Ishikawa (cell line): ENCODE results near the gene RIPOR1.

Experiments used
- CEBPB ChIP-seq: IDR thresholded peaks from 2 replicates; pipeline ENCODE4 v1.6.1; 2012
- CREB1 ChIP-seq: IDR thresholded peaks from 2 replicates; pipeline ENCODE4 v1.6.1; 2012; ENCODE audit warnings: low read depth
- EGR1 ChIP-seq: IDR thresholded peaks from 2 replicates; pipeline ENCODE4 v1.6.1; 2012
- EP300 ChIP-seq: IDR thresholded peaks from 2 replicates; pipeline ENCODE4 v1.6.1; 2012; ENCODE audit warnings: borderline replicate concordance
- FOXM1 ChIP-seq: IDR thresholded peaks from 2 replicates; pipeline ENCODE4 v1.6.1; 2012; ENCODE audit warnings: low read depth, borderline replicate concordance
- MAX ChIP-seq: IDR thresholded peaks from 2 replicates; pipeline ENCODE4 v1.6.1; 2012
- NFIC ChIP-seq: IDR thresholded peaks from 2 replicates; pipeline ENCODE4 v1.6.1; 2012
- REST ChIP-seq: IDR thresholded peaks from 2 replicates; pipeline ENCODE4 v1.6.1; 2012; ENCODE audit warnings: low read depth, mild to moderate bottlenecking
- TAF1 ChIP-seq: IDR thresholded peaks from 2 replicates; pipeline ENCODE4 v1.6.1; 2012; ENCODE audit warnings: low read depth, mild to moderate bottlenecking
- TCF12 ChIP-seq: IDR thresholded peaks from 2 replicates; pipeline ENCODE4 v1.6.1; 2012; ENCODE audit warnings: low read depth
- USF1 ChIP-seq: IDR thresholded peaks from 2 replicates; pipeline ENCODE4 v1.6.1; 2012
- YY1 ChIP-seq: IDR thresholded peaks from 2 replicates; pipeline ENCODE4 v1.6.1; 2012; ENCODE audit warnings: low read depth
- ZBTB7A ChIP-seq: IDR thresholded peaks from 2 replicates; pipeline ENCODE4 v1.6.1; 2012; ENCODE audit warnings: low read depth

GRCh38 chr16:67542464-67542863 lies 13.8 kb downstream of the RIPOR1 start:
- TF ChIP-seq TAF1 (no peak), ZBTB7A (no peak), EP300 (no peak), MAX (no peak), CEBPB (no peak), NFIC (no peak), REST (no peak), USF1 (no peak), TCF12 (no peak), EGR1 (no peak), FOXM1 (no peak), YY1 (no peak), CREB1 (no peak)
